Measurements from ENCODE around the gene CORO2A. TPM values are rescaled to one million over a fixed set of nuclear protein-coding genes. Genes with fewer than 3 reads are reported as not detected.
"Not testable (repeated sequence)": the region's sequence is repeated elsewhere in the genome, so short reads cannot be mapped to it uniquely, and the experiment has no call there.

Gene CORO2A
- polyA plus RNA-seq, 12 donors: 0.18 to 4.9 (median 0.34) TPM; not detected in 1

GRCh38 chr9:98191671-98192502 is 550 bp downstream of the CORO2A start:
- DNase-seq: no peak

- DNase-seq: no peak
These were observed 1.2 kb downstream of the CORO2A start for GRCh38 chr9:98191181-98191608.

- DNase-seq: no peak
These were observed 1.7 kb downstream of the CORO2A start for GRCh38 chr9:98190757-98191105.

- no peak for DNase-seq
These were observed 3.0 kb downstream of the CORO2A start for GRCh38 chr9:98189412-98189811.

- no peak for DNase-seq
These were observed 4.5 kb downstream of the CORO2A start for GRCh38 chr9:98187926-98188325.

- DNase-seq: no peak
These were observed 6.2 kb downstream of the CORO2A start for GRCh38 chr9:98186236-98186635.

GRCh38 chr9:98185611-98186171 is 6.7 kb downstream of the CORO2A start:
- no peak for DNase-seq

GRCh38 chr9:98185021-98185567 is 7.3 kb downstream of the CORO2A start:
- no peak for DNase-seq

GRCh38 chr9:98184326-98184725 is 8.1 kb downstream of the CORO2A start:
- DNase-seq: no peak

- DNase-seq: no peak
These were observed 9.4 kb downstream of the CORO2A start for GRCh38 chr9:98182889-98183599.

GRCh38 chr9:98182069-98182820 is 10.2 kb downstream of the CORO2A start:
- DNase-seq: no peak

GRCh38 chr9:98181746-98182068 is 10.7 kb downstream of the CORO2A start:
- no peak for DNase-seq

- no peak for DNase-seq
These were observed 11.4 kb downstream of the CORO2A start for GRCh38 chr9:98180996-98181395.

GRCh38 chr9:98178874-98179850 is 13.3 kb downstream of the CORO2A start:
- no peak for DNase-seq

GRCh38 chr9:98176391-98177259 is 15.8 kb downstream of the CORO2A start:
- no peak for DNase-seq

GRCh38 chr9:98175762-98176161 is 16.7 kb downstream of the CORO2A start:
- DNase-seq: no peak

- no peak for DNase-seq
These were observed 17.3 kb downstream of the CORO2A start for GRCh38 chr9:98175028-98175569.

GRCh38 chr9:98174502-98174918 is 17.9 kb downstream of the CORO2A start:
- DNase-seq: not testable (repeated sequence)

GRCh38 chr9:98173181-98173580 is 19.3 kb downstream of the CORO2A start:
- no peak for DNase-seq

Measured in muscle of arm (tissue), 12 donors.